Sigmoid colon (tissue), 4 donors: ENCODE measurements around the gene KAT7.

ENCODE experiments used
- EP300 ChIP-seq, 4 donors: sonication (generic); formaldehyde crosslinking; IDR thresholded peaks; one replicate each; pipeline ENCODE4 v1.6.1; 2017; ENCODE audit warnings: antibody characterized with exemption in 4 of 4
- POLR2A ChIP-seq, 2 donors: fragments of 450-650 bp; IDR thresholded peaks; one replicate each; pipeline ENCODE4 v1.6.1; 2016; ENCODE audit warnings: antibody characterized with exemption in 2 of 2, mild to moderate bottlenecking in 2 of 2, moderate library complexity in 2 of 2
- POLR2AphosphoS5 ChIP-seq, 4 donors: sonication (generic); formaldehyde crosslinking; IDR thresholded peaks; one replicate each; pipeline ENCODE4 v1.6.1; 2017; ENCODE audit warnings: antibody characterized with exemption in 4 of 4
- TF ChIP-seq, protein P1 (sequence below), 4 experiments: fragments of 450-650 bp in 3 of 4; fragments of 200-600 bp in 1 of 4; IDR thresholded peaks; one replicate each; pipeline ENCODE4 v1.5.1; 2016 to 2019; ENCODE audit warnings: antibody characterized with exemption in 4 of 4, mild to moderate bottlenecking in 3 of 4, moderate library complexity in 2 of 4

DNA sequence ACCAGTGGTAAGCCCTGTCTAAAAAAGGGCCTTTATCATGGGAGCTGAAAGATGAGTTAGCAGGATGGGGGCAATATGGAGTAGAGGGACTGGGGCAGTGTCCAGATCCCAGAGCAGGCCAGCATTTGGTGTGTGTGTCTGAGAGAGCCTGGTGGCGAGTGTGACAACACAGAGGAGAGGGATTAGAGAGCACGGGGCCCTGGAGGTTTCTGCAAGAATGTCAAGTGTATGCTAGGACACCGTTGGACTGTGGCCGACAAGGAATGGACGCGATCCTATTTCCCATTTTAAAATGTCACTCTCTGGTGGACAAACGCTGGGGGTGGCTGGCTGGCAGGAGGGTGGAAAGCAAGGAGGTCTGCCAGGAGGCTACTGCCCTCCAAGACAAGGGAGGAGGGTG is 47.0 kb downstream of the KAT7 start:
- TF ChIP-seq, protein P1, sequence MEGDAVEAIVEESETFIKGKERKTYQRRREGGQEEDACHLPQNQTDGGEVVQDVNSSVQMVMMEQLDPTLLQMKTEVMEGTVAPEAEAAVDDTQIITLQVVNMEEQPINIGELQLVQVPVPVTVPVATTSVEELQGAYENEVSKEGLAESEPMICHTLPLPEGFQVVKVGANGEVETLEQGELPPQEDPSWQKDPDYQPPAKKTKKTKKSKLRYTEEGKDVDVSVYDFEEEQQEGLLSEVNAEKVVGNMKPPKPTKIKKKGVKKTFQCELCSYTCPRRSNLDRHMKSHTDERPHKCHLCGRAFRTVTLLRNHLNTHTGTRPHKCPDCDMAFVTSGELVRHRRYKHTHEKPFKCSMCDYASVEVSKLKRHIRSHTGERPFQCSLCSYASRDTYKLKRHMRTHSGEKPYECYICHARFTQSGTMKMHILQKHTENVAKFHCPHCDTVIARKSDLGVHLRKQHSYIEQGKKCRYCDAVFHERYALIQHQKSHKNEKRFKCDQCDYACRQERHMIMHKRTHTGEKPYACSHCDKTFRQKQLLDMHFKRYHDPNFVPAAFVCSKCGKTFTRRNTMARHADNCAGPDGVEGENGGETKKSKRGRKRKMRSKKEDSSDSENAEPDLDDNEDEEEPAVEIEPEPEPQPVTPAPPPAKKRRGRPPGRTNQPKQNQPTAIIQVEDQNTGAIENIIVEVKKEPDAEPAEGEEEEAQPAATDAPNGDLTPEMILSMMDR (IDR thresholded peaks at IDR 0.05): no peak
- no peak for TF ChIP-seq POLR2A (IDR thresholded peaks at IDR 0.05)
- no peak for TF ChIP-seq EP300 (IDR thresholded peaks at IDR 0.05)
- no peak for TF ChIP-seq POLR2AphosphoS5 (IDR thresholded peaks at IDR 0.05)
